Measurements from ENCODE around the gene FAM3A.

FAM3A gene

GRCh38 chrX:154476821-154477220 is 39.2 kb downstream of the FAM3A start:
- DNase-seq = no peak

- DNase-seq = no peak
Measured at GRCh38 chrX:154473683-154474082, 42.3 kb downstream of the FAM3A start.

- no peak for DNase-seq
Measured at GRCh38 chrX:154472685-154473632, 43.1 kb downstream of the FAM3A start.

- DNase-seq = no peak
Measured at GRCh38 chrX:154471839-154472684, 44.0 kb downstream of the FAM3A start.

GRCh38 chrX:154470914-154471568 is 45.0 kb downstream of the FAM3A start:
- DNase-seq = no peak

GRCh38 chrX:154470434-154470833 is 45.6 kb downstream of the FAM3A start:
- no peak for DNase-seq

- DNase-seq = no peak
Measured at GRCh38 chrX:154469880-154470279, 46.2 kb downstream of the FAM3A start.

GRCh38 chrX:154469114-154469513 is 46.9 kb downstream of the FAM3A start:
- no peak for DNase-seq

- no peak for DNase-seq
Measured at GRCh38 chrX:154468217-154468616, 47.8 kb downstream of the FAM3A start.

- no peak for DNase-seq
Measured at GRCh38 chrX:154467556-154467955, 48.5 kb downstream of the FAM3A start.

GRCh38 chrX:154466907-154467306 is 49.1 kb downstream of the FAM3A start:
- DNase-seq = no peak

- DNase-seq = no peak
Measured at GRCh38 chrX:154466036-154466435, 50.0 kb downstream of the FAM3A start.

GRCh38 chrX:154465601-154466000 is 50.4 kb downstream of the FAM3A start:
- no peak for DNase-seq

GRCh38 chrX:154464806-154465365 is 51.1 kb downstream of the FAM3A start:
- no peak for DNase-seq

GRCh38 chrX:154463611-154464220 is 52.3 kb downstream of the FAM3A start:
- no peak for DNase-seq

GRCh38 chrX:154462396-154462795 is 53.6 kb downstream of the FAM3A start:
- DNase-seq = no peak

GRCh38 chrX:154460326-154460725 is 55.7 kb downstream of the FAM3A start:
- no peak for DNase-seq

- no peak for DNase-seq
Measured at GRCh38 chrX:154459832-154460231, 56.2 kb downstream of the FAM3A start.

GRCh38 chrX:154458954-154459778 is 56.9 kb downstream of the FAM3A start:
- DNase-seq = peak; percentile 65

- DNase-seq = peak; percentile 84
Measured at GRCh38 chrX:154458116-154458953, 57.7 kb downstream of the FAM3A start, which contains the start of gene PLXNA3. PLXNA3 (plus strand) TSS chrX:154458281; CDS start chrX:154460184, 1,903 bp downstream.
